GM19324 (cell line): ENCODE results near the gene HLA-A.

ENCODE experiments used
- ATAC-seq: cut with Tn5 transposase; IDR thresholded peaks from one replicate; pipeline ENCODE4 v1.9.1; 2021; ENCODE audit warnings: mild to moderate bottlenecking, moderate library complexity; ENCODE audit not compliant: unreplicated experiment, low FRiP score

Gene HLA-A

GRCh38 chr6:29933955-29934354 is 8.4 kb upstream of the HLA-A start:
- no peak for ATAC-seq

GRCh38 chr6:29935273-29935955 is 6.9 kb upstream of the HLA-A start:
- ATAC-seq, result no peak

- no peak for ATAC-seq
These were observed 3.4 kb upstream of the HLA-A start for GRCh38 chr6:29938746-29939508.

- no peak for ATAC-seq
These were observed 1.3 kb upstream of the HLA-A start for GRCh38 chr6:29941016-29941415.

GRCh38 chr6:29941471-29941870 is 861 bp upstream of the HLA-A start:
- ATAC-seq, result no peak

- no peak for ATAC-seq
These were observed 437 bp upstream of the HLA-A start for GRCh38 chr6:29941916-29942274.

GRCh38 chr6:29943053-29943966 is 978 bp downstream of the HLA-A start:
- no peak for ATAC-seq

- no peak for ATAC-seq
These were observed 3.0 kb downstream of the HLA-A start for GRCh38 chr6:29945281-29945820.

- no peak for ATAC-seq
These were observed 4.1 kb downstream of the HLA-A start for GRCh38 chr6:29946223-29947076.

GRCh38 chr6:29947077-29947980 is 5.0 kb downstream of the HLA-A start:
- ATAC-seq, result no peak

- no peak for ATAC-seq
These were observed 5.9 kb downstream of the HLA-A start for GRCh38 chr6:29948277-29948676.

GRCh38 chr6:29949934-29950333 is 7.6 kb downstream of the HLA-A start:
- no peak for ATAC-seq

GRCh38 chr6:29951882-29952281 is 9.6 kb downstream of the HLA-A start:
- no peak for ATAC-seq

GRCh38 chr6:29953001-29953441 is 10.7 kb downstream of the HLA-A start:
- ATAC-seq, result no peak

- ATAC-seq, result no peak
These were observed 11.4 kb downstream of the HLA-A start for GRCh38 chr6:29953686-29954085.

GRCh38 chr6:29954272-29954671 is 11.9 kb downstream of the HLA-A start:
- ATAC-seq, result no peak

GRCh38 chr6:29955783-29956182 is 13.5 kb downstream of the HLA-A start:
- ATAC-seq, result no peak

- ATAC-seq, result no peak
These were observed 14.2 kb downstream of the HLA-A start for GRCh38 chr6:29956518-29956917.

GRCh38 chr6:29958046-29958445 is 15.7 kb downstream of the HLA-A start:
- no peak for ATAC-seq
